H1 (cell line): ENCODE measurements around the gene C21orf91. TPM values are rescaled to one million over a fixed set of nuclear protein-coding genes. Genes with fewer than 3 reads are reported as not detected.

Experiments used
- CTCF ChIA-PET: fragments of 300-600 bp; sonication (Branson Sonifier 250); formaldehyde crosslinking; loops from one replicate; lab custom pipeline; 2021; ENCODE audit not compliant: partially characterized antibody; lab: Charles Lee
- POLR2A ChIA-PET: fragments of 300-600 bp; sonication (Branson Sonifier 250); formaldehyde crosslinking; loops from one replicate; lab custom pipeline; 2021; ENCODE audit warnings: inconsistent platforms; ENCODE audit not compliant: partially characterized antibody; lab: Charles Lee
- DNase-seq, 2 experiments: peaks; one replicate each; pipeline versions ENCODE4 v3.0.0 to v3.0.0-alpha.2; 2010 to 2022; ENCODE audit warnings: low spot score in 2 of 2, low read depth in 1 of 2, mixed read lengths in 1 of 2
- FAIRE-seq: peaks from 2 replicates; lab custom pipeline; 2011; peaks lifted over from hg19 to GRCh38; lab: Jason Lieb, UNC
- H2AFZ ChIP-seq: 2 replicates; pipeline ENCODE4 v1.8.1; 2012; ENCODE audit warnings: low read length, inconsistent platforms
- H2AK5ac ChIP-seq: 2 replicates; pipeline ENCODE4 v1.6.1; 2013; ENCODE audit warnings: low read depth, low read length
- H2BK120ac ChIP-seq: replicated peaks from 2 replicates; pipeline ENCODE3; 2013; ENCODE audit warnings: low read depth, low read length, inconsistent platforms
- H2BK12ac ChIP-seq: 2 replicates; pipeline ENCODE4 v1.6.1; 2013; ENCODE audit warnings: low read depth, low read length
- H2BK15ac ChIP-seq: 2 replicates; pipeline ENCODE4 v1.6.1; 2013; ENCODE audit warnings: low read length
- H2BK20ac ChIP-seq: 2 replicates; pipeline ENCODE4 v1.6.1; 2013; ENCODE audit warnings: low read length
- H2BK5ac ChIP-seq: 2 replicates; pipeline ENCODE4 v1.6.1; 2013; ENCODE audit warnings: low read depth, low read length
- H3K14ac ChIP-seq: 2 replicates; pipeline ENCODE4 v1.6.1; 2013; ENCODE audit warnings: inconsistent platforms; ENCODE audit not compliant: insufficient read length
- H3K18ac ChIP-seq: 2 replicates; pipeline ENCODE4 v1.6.1; 2013; ENCODE audit warnings: low read length; ENCODE audit errors: extremely low read depth
- H3K23ac ChIP-seq: 2 replicates; pipeline ENCODE4 v1.6.1; 2013; ENCODE audit warnings: inconsistent platforms; ENCODE audit not compliant: insufficient read length
- H3K23me2 ChIP-seq: 2 replicates; pipeline ENCODE4 v1.6.1; 2013; ENCODE audit warnings: low read depth, low read length
- H3K27ac ChIP-seq: 2 replicates; pipeline ENCODE4 v1.6.1; 2011; ENCODE audit warnings: low read depth, low read length, inconsistent platforms
- H3K27me3 ChIP-seq, 4 experiments: replicated peaks in 1 of 4; 1 replicate in 1 of 4; 2 replicates in 3 of 4; pipeline versions ENCODE4 v1.6.1 to v1.8.1; 2011 to 2013; ENCODE audit warnings: low read length in 3 of 4, mild to moderate bottlenecking in 3 of 4, inconsistent platforms in 2 of 4, mixed read lengths in 2 of 4, moderate library complexity in 1 of 4; ENCODE audit not compliant: control insufficient read depth in 3 of 4, insufficient read depth in 3 of 4; ENCODE audit errors: extremely low read depth in 1 of 4
- H3K36me3 ChIP-seq, 4 experiments: 2 replicates each; pipeline versions ENCODE4 v1.6.1 to v1.8.1; 2011 to 2013; ENCODE audit warnings: mild to moderate bottlenecking in 4 of 4, low read length in 3 of 4, moderate library complexity in 2 of 4, control low read depth in 1 of 4, inconsistent platforms in 1 of 4; ENCODE audit not compliant: insufficient read depth in 4 of 4, control insufficient read depth in 2 of 4
- H3K4ac ChIP-seq: replicated peaks from 2 replicates; pipeline ENCODE3; 2013; ENCODE audit warnings: low read length, low read depth, mixed read lengths, inconsistent platforms; ENCODE audit not compliant: insufficient read length
- H3K4me1 ChIP-seq, 4 experiments: replicated peaks in 1 of 4; 1 replicate in 1 of 4; 2 replicates in 3 of 4; pipeline versions ENCODE4 v1.6.1 to v1.8.1; 2011 to 2013; ENCODE audit warnings: low read length in 3 of 4, inconsistent platforms in 2 of 4, mixed read lengths in 1 of 4; ENCODE audit not compliant: insufficient read depth in 4 of 4, control insufficient read depth in 3 of 4
- H3K4me2 ChIP-seq, 2 experiments: 2 replicates each; pipeline versions ENCODE4 v1.6.1 to v1.8.1; 2011 to 2013; ENCODE audit warnings: low read depth in 2 of 2, low read length in 2 of 2, control low read depth in 1 of 2, inconsistent platforms in 1 of 2, mild to moderate bottlenecking in 1 of 2; ENCODE audit not compliant: insufficient read depth in 1 of 2
- H3K4me3 ChIP-seq, 4 experiments: fragments of 200-600, 300-600 bp in 1 of 4; sonication (generic), shearing (Covaris generic), sonication (Bioruptor Twin) in 1 of 4; 2 replicates each; pipeline versions ENCODE4 v1.5.1 to v1.8.1; 2011 to 2016; ENCODE audit warnings: low read length in 4 of 4, low read depth in 3 of 4, control low read depth in 2 of 4, inconsistent platforms in 2 of 4, mild to moderate bottlenecking in 2 of 4, mixed read lengths in 1 of 4, moderate library complexity in 1 of 4; ENCODE audit not compliant: insufficient read depth in 2 of 4; ENCODE audit errors: extremely low read depth in 1 of 4
- H3K56ac ChIP-seq: replicated peaks from 2 replicates; pipeline ENCODE3; 2013; ENCODE audit warnings: low read depth, mild to moderate bottlenecking, mixed read lengths, low read length, inconsistent platforms; ENCODE audit not compliant: insufficient read length
- H3K79me1 ChIP-seq: 2 replicates; pipeline ENCODE4 v1.6.1; 2013; ENCODE audit warnings: low read depth, low read length, control low read depth
- H3K79me2 ChIP-seq, 2 experiments: 2 replicates each; pipeline versions ENCODE4 v1.6.1 to v1.8.1; 2012 to 2013; ENCODE audit warnings: low read length in 2 of 2, mild to moderate bottlenecking in 2 of 2, inconsistent platforms in 1 of 2; ENCODE audit not compliant: insufficient read depth in 2 of 2, control insufficient read depth in 1 of 2
- H3K9ac ChIP-seq, 4 experiments: replicated peaks in 1 of 4; 1 replicate in 1 of 4; 2 replicates in 3 of 4; pipeline versions ENCODE4 v1.6.1 to v1.8.1; 2011 to 2013; ENCODE audit warnings: low read depth in 3 of 4, low read length in 3 of 4, control low read depth in 2 of 4, mild to moderate bottlenecking in 2 of 4, moderate library complexity in 2 of 4, inconsistent platforms in 1 of 4; ENCODE audit errors: extremely low read depth in 1 of 4
- H3K9me3 ChIP-seq, 2 experiments: 2 replicates each; pipeline versions ENCODE4 v1.6.1 to v1.8.1; 2012 to 2013; ENCODE audit warnings: mild to moderate bottlenecking in 2 of 2, moderate library complexity in 2 of 2, control low read depth in 1 of 2, inconsistent platforms in 1 of 2, low read depth in 1 of 2, low read length in 1 of 2, mixed read lengths in 1 of 2; ENCODE audit not compliant: insufficient read depth in 2 of 2
- H4K20me1 ChIP-seq, 2 experiments: replicated peaks in 1 of 2; 2 replicates each; pipeline versions ENCODE3 to v1.8.1; 2011 to 2013; ENCODE audit warnings: inconsistent platforms in 2 of 2, low read length in 2 of 2, mild to moderate bottlenecking in 1 of 2; ENCODE audit not compliant: insufficient read depth in 2 of 2, control insufficient read depth in 1 of 2
- H4K5ac ChIP-seq: 2 replicates; pipeline ENCODE4 v1.6.1; 2013; ENCODE audit warnings: low read length, low read depth, mixed read lengths, inconsistent platforms; ENCODE audit not compliant: insufficient read length
- H4K8ac ChIP-seq: 2 replicates; pipeline ENCODE4 v1.8.0; 2013; ENCODE audit warnings: mild to moderate bottlenecking, moderate library complexity, low read length, inconsistent platforms; ENCODE audit not compliant: insufficient read depth; ENCODE audit errors: extremely low read depth
- H4K91ac ChIP-seq: replicated peaks from 2 replicates; pipeline ENCODE3; 2013; ENCODE audit warnings: low read length, mixed read lengths, inconsistent platforms; ENCODE audit not compliant: insufficient read length
- ATF3 ChIP-seq: IDR thresholded peaks from 2 replicates; pipeline ENCODE4 v1.6.1; 2011; ENCODE audit warnings: low read depth, mild to moderate bottlenecking, low read length; ENCODE audit not compliant: insufficient read depth
- BCL11A ChIP-seq, 2 experiments: IDR thresholded peaks; one replicate each; pipeline ENCODE4 v1.6.1; 2011; ENCODE audit warnings: low read depth in 2 of 2, low read length in 2 of 2, mild to moderate bottlenecking in 2 of 2
- JUN ChIP-seq: IDR thresholded peaks from 2 replicates; pipeline ENCODE4 v1.6.1; 2011; ENCODE audit warnings: low read depth, mild to moderate bottlenecking, improper control_type of control experiment, low read length
- PHF8 ChIP-seq: fragments of 200-600 bp; sonication (generic); conservative IDR thresholded peaks from 2 replicates; pipeline ENCODE4 v1.7.1; 2012; ENCODE audit warnings: low read depth, mild to moderate bottlenecking, inconsistent platforms, low read length, moderate library complexity
- RBBP5 ChIP-seq: IDR thresholded peaks from 2 replicates; pipeline ENCODE4 v1.7.1; 2012; ENCODE audit warnings: low read depth, mild to moderate bottlenecking, inconsistent platforms, low read length, moderate library complexity, borderline replicate concordance
- SIN3A ChIP-seq, 2 experiments: IDR thresholded peaks in 1 of 2; conservative IDR thresholded peaks in 1 of 2; 2 replicates each; pipeline ENCODE4 v1.6.1; 2011 to 2012; ENCODE audit warnings: low read length in 2 of 2, improper control_type of control experiment in 1 of 2, low read depth in 1 of 2, mild to moderate bottlenecking in 1 of 2
- SP2 ChIP-seq: IDR thresholded peaks from 2 replicates; pipeline ENCODE4 v1.6.1; 2012; ENCODE audit warnings: mild to moderate bottlenecking, low read length, inconsistent platforms
- WGBS, 2 experiments: shearing (Covaris generic) in 1 of 2; methylation state at CpG; one replicate each; pipeline versions ENCODE4 v1.1.6 to v1.1.7; 2013 to 2015; ENCODE audit warnings: low lambda C conversion rate in 2 of 2, mixed read lengths in 2 of 2, inconsistent platforms in 1 of 2, low coverage in 1 of 2, missing lambda C conversion rate in 1 of 2; ENCODE audit not compliant: insufficient replicate concordance in 2 of 2, insufficient coverage in 1 of 2, insufficient read length in 1 of 2; ENCODE audit errors: extremely low coverage in 1 of 2, missing lambda C conversion rate in 1 of 2; 5-methylcytosine and 5-hydroxymethylcytosine counted together
- polyA plus RNA-seq, 7 experiments: library from polyadenylated mRNA; depleted of rRNA in 3 of 7; stranded (reverse) in 5 of 7; unstranded in 2 of 7; fragments of >200 nt in 5 of 7; fragments of 200-250 nt in 2 of 7; gene quantifications; 1 replicate in 5 of 7; 2 replicates in 1 of 7; 4 replicates in 1 of 7; pipeline versions ENCODE4 v1.2.1 to v1.2.3, GENCODE V29; 2011 to 2013; ENCODE audit warnings: missing spikeins in 2 of 7, mixed read lengths in 2 of 7
- total RNA-seq: library from RNA; stranded (reverse); fragmentation: NEBNext Ultra II Directional; extraction: Animal tissue kit (Norgen Biotek cat#: 25700); gene quantifications from 2 replicates; pipeline ENCODE4 v1.2.1, GENCODE V29; 2021

The C21orf91 gene
- total and polyA plus RNA-seq, 2 of the 8 experiments (the other 6 are each of a cell fraction or from before 2014, with no cell fraction given): 4.9 to 33.6 TPM

GRCh38 chr21:17828223-17828622 is 9.1 kb upstream of the C21orf91 start:
- no peak overlapping the region for H3K27ac ChIP-seq
- H3K4me3 ChIP-seq: no peak overlapping the region
- H2BK20ac ChIP-seq: no peak overlapping the region
- H2AFZ ChIP-seq: no peak overlapping the region
- H2BK5ac ChIP-seq: no peak overlapping the region
- H3K23me2 ChIP-seq: no peaks in the 10 kb centered on the region
- CTCF ChIA-PET: interaction anchor here (1.3 kb wide), 1 partner anchor 25 kb away, joined by 3 read pairs; no protein-coding TSS in a partner anchor
- H3K79me2 ChIP-seq: no peaks in the 10 kb centered on the region
- H3K14ac ChIP-seq: no peak overlapping the region
- no peak overlapping the region for H3K9ac ChIP-seq
- DNase-seq (no peak), FAIRE-seq (no peak)
- no peak overlapping the region for H4K8ac ChIP-seq
- no peak overlapping the region for H2BK120ac ChIP-seq
- WGBS, 2 experiments: 90% methylated on average over 2 of the region's 3 CpGs; no CpG with 5 or more reads in 1 of the 2 experiments
- H4K20me1 ChIP-seq: no peaks in the 10 kb centered on the region
- peaks cover 0 to 4% (median 1%) of the 10 kb centered on the region in 4 experiments; a peak in 2 of 7 replicates for H3K4me1 ChIP-seq
- no peak overlapping the region for H3K18ac ChIP-seq
- TF ChIP-seq SIN3A (conservative IDR thresholded peaks at IDR 0.05 in 1 of 2, IDR thresholded peaks at IDR 0.05 in 1 of 2; ENCODE audit: low read depth in 1 of 2, low read length in 2 of 2) (no peak), SP2 (no peak), RBBP5 (no peak), JUN (no peak), BCL11A (IDR thresholded peaks at IDR 0.05; ENCODE audit: low read depth in 2 of 2, low read length in 2 of 2) (no peak), ATF3 (no peak), PHF8 (no peak)
- TF ChIP-seq, all 59 proteins: peak for 0
- Histone ChIP-seq H4K91ac (no peak overlapping the region), H3K36me3 (no peaks in the 10 kb centered on the region), H2BK12ac (no peak overlapping the region), H3K4me2 (no peak overlapping the region), H3K56ac (no peak overlapping the region), H3K4ac (no peak overlapping the region), H4K5ac (no peak overlapping the region), H2BK15ac (no peak overlapping the region), H3K23ac (no peak overlapping the region), H2AK5ac (no peak overlapping the region), H3K9me3 (no peaks in the 10 kb centered on the region), H3K27me3 (no peaks in the 10 kb centered on the region), H3K79me1 (no peaks in the 10 kb centered on the region)
- POLR2A ChIA-PET: interaction anchor here (1.1 kb wide), 1 partner anchor 9 kb away, joined by 3 read pairs; the partner anchor contains the start of gene C21orf91
